ENCODE data around the gene KCNQ1.

KCNQ1 gene

DNA sequence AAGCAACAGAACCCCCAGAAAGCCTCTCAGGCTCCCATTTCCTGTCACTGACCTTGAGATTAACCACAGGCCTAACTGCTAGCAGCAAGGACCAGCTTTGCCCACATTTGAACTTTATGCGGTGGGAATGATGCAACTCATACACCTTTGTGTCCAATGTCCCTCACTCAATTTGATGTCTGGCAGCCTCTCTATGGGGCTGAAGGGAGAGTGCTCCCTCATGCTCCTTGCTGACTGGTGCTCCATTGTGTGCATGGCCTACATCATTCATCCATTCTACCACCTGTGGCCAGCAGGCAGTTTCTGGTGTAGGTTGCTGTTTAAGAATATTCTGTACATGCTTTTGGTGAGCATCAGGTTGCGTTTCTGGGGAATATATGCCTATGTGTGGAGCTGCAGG, 223.1 kb downstream of the KCNQ1 start:
- TF ChIP-seq CTCF (IDR thresholded peaks at IDR 0.05; ENCODE audit: insufficient read depth, low read depth, low read length, missing control alignments): no peak
- no peak overlapping the region for H3K4me3 ChIP-seq (ENCODE audit: low read depth, low read length)
- no peak for DNase-seq (ENCODE audit: low read depth)

- no peak for TF ChIP-seq CTCF (IDR thresholded peaks at IDR 0.05; ENCODE audit: insufficient read depth, low read depth, low read length, missing control alignments)
- no peak overlapping the region for H3K4me3 ChIP-seq (ENCODE audit: low read depth, low read length)
- DNase-seq (ENCODE audit: low read depth): no peak
Observed at GRCh38 chr11:2668876-2669275, 224.1 kb downstream of the KCNQ1 start.

DNA sequence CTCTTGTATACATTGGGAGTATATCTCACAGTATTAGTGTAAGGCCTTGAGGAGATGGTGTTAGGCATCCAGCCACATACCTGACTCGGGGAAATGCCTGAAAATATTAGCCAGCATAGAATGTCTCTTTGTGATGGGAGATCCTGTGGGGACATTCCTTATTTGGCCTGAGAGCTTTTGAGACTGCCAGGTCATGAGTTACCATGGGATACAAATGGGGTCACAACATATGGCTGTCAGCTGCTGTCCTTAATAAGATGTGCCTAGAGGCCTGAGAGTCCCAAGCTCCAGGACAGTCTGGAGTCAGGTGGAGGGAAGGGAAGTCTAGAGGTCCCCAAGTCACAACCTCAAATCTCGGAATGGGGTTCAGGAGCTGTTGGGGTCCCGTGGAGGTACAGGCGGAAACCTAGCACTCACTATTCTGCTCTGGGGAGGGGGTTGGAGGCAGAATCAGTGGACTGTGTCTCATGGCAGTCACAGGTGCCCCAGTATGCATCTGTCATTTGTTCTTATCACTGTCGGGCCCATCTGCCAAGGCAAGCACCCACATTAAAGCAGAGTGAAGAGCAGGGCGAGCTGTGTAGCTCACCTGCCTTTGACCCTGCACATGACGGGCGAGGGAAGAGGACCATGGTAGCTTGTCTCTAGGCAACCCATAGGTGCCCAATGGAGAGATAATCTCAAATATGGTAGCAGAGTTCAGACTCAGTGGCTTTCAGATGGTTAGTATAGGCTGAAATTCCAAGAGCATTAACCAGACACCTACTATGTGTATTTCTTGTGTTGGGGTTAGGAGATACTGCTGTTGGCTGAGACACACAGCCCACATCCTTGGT, 225.0 kb downstream of the KCNQ1 start:
- DNase-seq (ENCODE audit: low read depth): no peak
- H3K4me3 ChIP-seq (ENCODE audit: low read depth, low read length): no peak overlapping the region
- TF ChIP-seq CTCF (IDR thresholded peaks at IDR 0.05; ENCODE audit: insufficient read depth, low read depth, low read length, missing control alignments): no peak

GRCh38 chr11:2670541-2671100, 225.8 kb downstream of the KCNQ1 start:
- H3K4me3 ChIP-seq (ENCODE audit: low read depth, low read length): no peak overlapping the region
- no peak for DNase-seq (ENCODE audit: low read depth)
- no peak for TF ChIP-seq CTCF (IDR thresholded peaks at IDR 0.05; ENCODE audit: insufficient read depth, low read depth, low read length, missing control alignments)

GRCh38 chr11:2671748-2672147, 226.9 kb downstream of the KCNQ1 start:
- no peak for TF ChIP-seq CTCF (IDR thresholded peaks at IDR 0.05; ENCODE audit: insufficient read depth, low read depth, low read length, missing control alignments)
- no peak for DNase-seq (ENCODE audit: low read depth)
- H3K4me3 ChIP-seq (ENCODE audit: low read depth, low read length): no peak overlapping the region

- DNase-seq (ENCODE audit: low read depth): no peak
- TF ChIP-seq CTCF (IDR thresholded peaks at IDR 0.05; ENCODE audit: insufficient read depth, low read depth, low read length, missing control alignments): no peak
- H3K4me3 ChIP-seq (ENCODE audit: low read depth, low read length): no peak overlapping the region
Observed at GRCh38 chr11:2672553-2673249, 227.9 kb downstream of the KCNQ1 start.
